ENCODE measurements around the gene COX20.
"Not testable (repeated sequence)": the region's sequence is repeated elsewhere in the genome, so short reads cannot be mapped to it uniquely, and the experiment has no call there.

Gene COX20, protein sequence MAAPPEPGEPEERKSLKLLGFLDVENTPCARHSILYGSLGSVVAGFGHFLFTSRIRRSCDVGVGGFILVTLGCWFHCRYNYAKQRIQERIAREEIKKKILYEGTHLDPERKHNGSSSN

DNA sequence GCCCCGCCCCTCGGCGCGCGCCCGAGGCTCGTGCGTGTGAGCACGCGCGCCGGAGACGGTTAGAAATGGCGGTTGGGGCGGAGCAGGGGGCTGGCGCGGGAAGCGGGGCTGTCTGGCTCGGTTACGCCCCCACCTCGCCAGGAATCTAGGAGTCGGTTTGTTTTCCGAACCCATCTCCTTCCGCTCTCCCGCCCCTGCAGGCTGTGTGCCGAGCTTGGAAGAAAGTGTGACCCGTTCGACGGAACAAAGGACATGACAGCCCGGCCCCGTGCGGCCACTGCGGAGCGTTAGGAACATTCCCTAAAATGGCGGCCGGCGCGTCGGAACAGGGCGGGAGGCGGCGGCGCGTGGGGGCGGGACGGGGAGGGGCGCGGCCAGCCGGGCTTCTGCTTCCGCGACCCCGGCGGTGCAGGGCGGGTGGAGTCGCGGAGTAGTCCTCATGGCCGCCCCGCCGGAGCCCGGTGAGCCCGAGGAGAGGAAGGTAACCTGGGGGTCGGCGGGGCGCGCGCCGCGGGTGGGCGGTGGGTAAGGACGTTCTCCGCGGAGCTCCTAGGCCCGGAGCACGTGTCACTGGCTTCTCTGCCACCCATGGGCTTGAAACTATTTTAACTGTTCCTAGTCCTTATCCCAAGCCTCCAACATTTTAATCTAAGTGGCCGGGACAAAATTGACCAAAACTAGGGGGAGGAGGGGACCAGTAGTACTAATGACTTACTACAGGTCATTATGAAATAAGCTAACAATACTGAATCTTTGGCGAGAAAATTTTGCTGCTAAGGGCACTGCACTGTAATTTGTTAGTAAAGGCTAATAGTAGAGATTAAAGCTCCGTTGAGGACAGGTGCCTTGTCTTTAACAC, at the start of gene COX20:
Gene COX20 (plus strand): TSS at position 383 of the 859 bp plus-strand sequence. CDS start 57 bp downstream, at position 440.
- peaks cover 10% of the 10 kb centered on the region for H3K4me1 ChIP-seq (ENCODE audit: control insufficient read depth, insufficient read depth, low read length)

DNA sequence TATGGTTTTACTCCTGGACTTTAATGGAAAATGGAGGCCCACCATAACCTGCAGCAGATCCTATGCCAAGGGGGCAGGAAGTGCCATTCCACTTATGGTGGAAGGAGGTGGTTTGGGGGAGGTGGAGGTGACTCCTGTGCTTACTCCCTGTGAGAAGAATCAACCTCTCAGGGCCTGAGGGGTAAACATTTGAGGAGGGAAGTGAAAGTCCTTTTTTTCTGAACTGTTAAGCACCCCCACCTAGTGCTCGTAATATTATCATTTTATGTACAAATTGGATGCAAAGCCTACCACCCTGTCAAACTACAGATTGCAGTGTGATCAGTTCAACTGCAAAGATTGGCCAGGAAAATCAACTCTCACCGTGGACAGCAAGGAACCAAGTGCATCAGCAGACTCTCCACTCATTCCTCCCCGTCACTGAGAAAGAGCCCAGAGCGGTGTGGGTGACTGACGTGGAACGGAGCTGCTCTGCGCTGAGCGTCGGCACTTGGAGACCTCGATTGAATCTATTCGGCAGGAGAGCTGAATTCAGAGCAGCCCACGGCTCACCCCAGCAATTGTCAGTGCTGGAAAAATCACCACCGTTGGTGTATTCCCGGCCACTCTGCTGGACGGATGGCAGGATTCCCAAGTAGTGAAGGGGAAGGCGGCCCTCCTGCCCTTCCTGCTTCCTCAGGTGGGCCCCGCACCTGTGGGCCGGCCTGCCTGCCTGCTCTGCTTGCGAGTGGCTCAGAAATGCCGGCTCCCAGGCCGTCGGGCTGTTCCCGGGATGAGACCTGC, 46.8 kb upstream of the COX20 start:
- H3K4me1 ChIP-seq (ENCODE audit: control insufficient read depth, insufficient read depth, low read length), result no peaks in the 10 kb centered on the region
- no peaks in the 10 kb centered on the region for H3K9me3 ChIP-seq (ENCODE audit: control insufficient read depth, low read length)
- H3K36me3 ChIP-seq (ENCODE audit: control insufficient read depth, insufficient read depth, low read length), result no peaks in the 10 kb centered on the region
- H3K27me3 ChIP-seq (ENCODE audit: control insufficient read depth, insufficient read depth, low read length), result peaks cover 5% of the 10 kb centered on the region
- H3K4me3 ChIP-seq (ENCODE audit: low read length), result no peak overlapping the region
- H3K9ac ChIP-seq (ENCODE audit: low read length), result no peak overlapping the region

More for the DNA sequence above, at the start of gene COX20:
- H3K27me3 ChIP-seq (ENCODE audit: control insufficient read depth, insufficient read depth, low read length), result no peaks in the 10 kb centered on the region
- peak within 1 kb of the TSS; percentile 95 for H3K9ac ChIP-seq (ENCODE audit: low read length)
- H3K4me3 ChIP-seq (ENCODE audit: low read length), result peak within 1 kb of the TSS; percentile 78
- H3K36me3 ChIP-seq (ENCODE audit: control insufficient read depth, insufficient read depth, low read length), result no peaks in the 10 kb centered on the region
- H3K9me3 ChIP-seq (ENCODE audit: control insufficient read depth, low read length), result no peaks in the 10 kb centered on the region

DNA sequence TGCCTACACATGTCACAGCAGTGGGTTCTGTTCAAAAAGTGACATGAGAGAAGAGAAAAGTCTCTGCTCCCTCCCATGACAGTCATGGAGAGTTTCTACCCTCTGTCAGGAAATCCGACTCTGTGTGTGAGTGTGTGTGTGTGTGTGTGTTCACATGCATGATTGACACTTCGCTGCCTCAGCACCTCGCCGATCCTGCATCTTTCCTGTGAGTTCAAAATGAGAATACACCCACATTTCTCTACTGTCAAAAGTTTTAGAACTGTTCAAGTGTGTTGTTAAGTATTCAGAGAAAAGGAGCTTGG, 46.2 kb upstream of the COX20 start:
- H3K36me3 ChIP-seq (ENCODE audit: control insufficient read depth, insufficient read depth, low read length), result no peaks in the 10 kb centered on the region
- no peaks in the 10 kb centered on the region for H3K4me1 ChIP-seq (ENCODE audit: control insufficient read depth, insufficient read depth, low read length)
- no peaks in the 10 kb centered on the region for H3K9me3 ChIP-seq (ENCODE audit: control insufficient read depth, low read length)
- H3K27me3 ChIP-seq (ENCODE audit: control insufficient read depth, insufficient read depth, low read length), result peaks cover 5% of the 10 kb centered on the region
- H3K9ac ChIP-seq (ENCODE audit: low read length), result no peak overlapping the region
- no peak overlapping the region for H3K4me3 ChIP-seq (ENCODE audit: low read length)

DNA sequence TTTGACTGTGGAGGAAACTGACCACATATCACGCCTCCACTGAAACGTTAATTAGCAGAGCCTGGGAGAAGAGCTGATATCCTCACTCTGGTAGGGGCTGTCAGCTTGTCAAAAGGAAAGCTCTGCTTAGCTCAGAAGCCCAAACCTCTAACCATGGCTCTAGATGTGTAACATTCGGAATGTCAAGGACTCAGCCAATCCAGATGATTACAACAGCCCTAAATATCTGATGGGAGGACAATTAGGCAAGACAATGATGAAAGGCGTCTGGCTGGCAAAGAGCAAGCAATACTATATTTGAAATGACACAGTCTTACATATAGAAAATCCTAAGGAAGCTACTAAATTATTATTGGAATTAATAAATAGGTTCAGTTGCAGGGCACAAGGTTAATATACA, 45.7 kb upstream of the COX20 start:
- Histone ChIP-seq H3K4me3 (ENCODE audit: low read length) (no peak overlapping the region), H3K9me3 (ENCODE audit: control insufficient read depth, low read length) (no peaks in the 10 kb centered on the region), H3K36me3 (ENCODE audit: control insufficient read depth, insufficient read depth, low read length) (no peaks in the 10 kb centered on the region), H3K4me1 (ENCODE audit: control insufficient read depth, insufficient read depth, low read length) (no peaks in the 10 kb centered on the region), H3K27me3 (ENCODE audit: control insufficient read depth, insufficient read depth, low read length) (peaks cover 5% of the 10 kb centered on the region), H3K9ac (ENCODE audit: low read length) (no peak overlapping the region)

DNA sequence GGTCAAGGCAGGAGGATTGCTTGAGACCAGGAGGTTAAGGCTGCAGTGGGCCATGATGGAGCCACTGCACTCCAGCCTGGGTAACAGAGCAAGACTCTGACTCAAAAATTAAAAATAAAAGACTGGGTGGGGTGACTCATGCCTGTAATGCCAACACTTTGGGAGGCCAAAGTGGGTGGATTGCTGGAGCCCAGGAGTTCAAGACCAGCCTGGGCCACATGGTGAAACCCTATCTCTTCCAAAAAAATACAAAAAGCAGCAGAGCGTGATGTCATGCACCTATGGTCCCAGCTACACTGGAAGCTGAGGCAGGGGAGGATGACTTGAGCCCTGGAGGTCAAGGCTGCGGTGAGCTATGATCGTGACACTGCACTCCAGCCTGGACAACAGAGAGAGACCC, 44.4 kb upstream of the COX20 start:
- Histone ChIP-seq H3K4me1 (ENCODE audit: control insufficient read depth, insufficient read depth, low read length) (no peaks in the 10 kb centered on the region), H3K36me3 (ENCODE audit: control insufficient read depth, insufficient read depth, low read length) (no peaks in the 10 kb centered on the region), H3K4me3 (ENCODE audit: low read length) (no peak overlapping the region), H3K9me3 (ENCODE audit: control insufficient read depth, low read length) (no peaks in the 10 kb centered on the region), H3K27me3 (ENCODE audit: control insufficient read depth, insufficient read depth, low read length) (peaks cover 5% of the 10 kb centered on the region), H3K9ac (ENCODE audit: low read length) (no peak overlapping the region)

DNA sequence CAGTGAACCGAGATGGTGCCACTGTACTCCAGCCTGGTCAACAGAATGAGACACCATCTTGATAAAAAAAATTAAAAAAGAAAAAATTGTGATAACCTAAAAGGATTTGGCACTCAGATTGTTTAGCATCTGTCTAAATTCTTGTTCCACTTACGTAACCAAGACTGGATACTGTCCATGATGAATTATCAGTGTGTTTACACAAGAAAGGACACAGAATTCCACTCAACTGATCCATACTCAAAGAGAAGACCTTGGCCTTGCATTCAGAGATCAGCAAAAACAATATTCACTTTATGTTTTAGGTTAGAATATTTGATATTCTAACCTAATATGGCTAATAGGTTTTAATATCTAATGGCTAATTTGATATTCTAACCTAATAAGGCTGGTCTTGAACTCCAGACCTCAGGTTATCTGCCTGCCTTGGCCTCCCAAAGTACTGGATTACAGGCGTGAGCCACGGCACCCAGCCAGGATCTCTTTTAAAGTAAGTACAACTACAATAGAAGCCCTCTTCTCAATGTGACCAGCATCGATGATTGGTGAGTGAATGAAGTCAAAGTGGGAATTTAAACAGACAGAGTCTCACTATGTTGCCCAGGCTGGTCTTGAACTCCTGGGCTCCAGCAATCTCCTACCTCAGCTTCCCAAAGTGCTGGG, 43.1 kb upstream of the COX20 start:
- no peaks in the 10 kb centered on the region for H3K36me3 ChIP-seq (ENCODE audit: control insufficient read depth, insufficient read depth, low read length)
- H3K27me3 ChIP-seq (ENCODE audit: control insufficient read depth, insufficient read depth, low read length), result peaks cover 5% of the 10 kb centered on the region
- H3K4me3 ChIP-seq (ENCODE audit: low read length), result no peak overlapping the region
- no peaks in the 10 kb centered on the region for H3K9me3 ChIP-seq (ENCODE audit: control insufficient read depth, low read length)
- no peak overlapping the region for H3K9ac ChIP-seq (ENCODE audit: low read length)
- no peaks in the 10 kb centered on the region for H3K4me1 ChIP-seq (ENCODE audit: control insufficient read depth, insufficient read depth, low read length)

DNA sequence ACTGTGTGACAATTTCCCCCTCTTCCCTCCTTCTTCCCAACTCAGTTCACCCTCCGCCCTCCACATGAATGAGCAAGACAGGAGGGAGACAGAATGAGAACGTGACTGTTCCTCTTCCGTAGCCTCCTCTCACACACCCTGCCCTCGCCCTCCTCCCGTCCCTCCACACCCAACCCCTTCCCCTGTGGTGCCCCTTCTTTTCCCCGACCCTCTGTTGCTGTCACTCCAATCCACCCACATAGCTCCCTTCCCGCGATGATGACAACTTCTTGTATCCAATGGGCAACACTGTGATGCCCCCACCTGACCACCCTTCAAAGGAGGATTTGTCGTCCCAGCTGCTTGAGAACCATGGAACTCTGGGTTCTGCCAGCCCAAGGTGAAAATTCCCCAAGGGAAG, 41.4 kb upstream of the COX20 start:
- no peak overlapping the region for H3K4me3 ChIP-seq (ENCODE audit: low read length)
- no peaks in the 10 kb centered on the region for H3K9me3 ChIP-seq (ENCODE audit: control insufficient read depth, low read length)
- H3K27me3 ChIP-seq (ENCODE audit: control insufficient read depth, insufficient read depth, low read length), result peaks cover 5% of the 10 kb centered on the region
- no peak overlapping the region for H3K9ac ChIP-seq (ENCODE audit: low read length)
- no peaks in the 10 kb centered on the region for H3K4me1 ChIP-seq (ENCODE audit: control insufficient read depth, insufficient read depth, low read length)
- no peaks in the 10 kb centered on the region for H3K36me3 ChIP-seq (ENCODE audit: control insufficient read depth, insufficient read depth, low read length)

DNA sequence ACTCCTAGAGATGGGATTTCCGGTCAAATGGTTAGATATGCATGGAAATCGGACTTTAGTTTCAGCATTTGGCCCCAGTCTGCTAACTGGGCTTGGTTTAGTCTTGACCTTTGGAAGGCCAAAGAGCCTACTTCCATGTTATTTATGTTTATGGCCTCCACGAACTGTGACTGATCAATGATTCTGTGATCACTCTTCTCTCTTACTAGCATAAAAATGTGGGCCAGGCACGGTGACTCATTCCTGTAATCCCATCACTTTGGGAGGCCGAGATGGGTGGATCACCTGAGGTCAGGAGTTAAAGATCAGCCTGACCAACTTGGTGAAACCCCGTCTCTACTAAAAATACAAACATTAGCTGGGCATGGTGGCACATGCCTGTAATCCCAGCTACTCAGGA, 40.9 kb upstream of the COX20 start:
- not testable (repeated sequence) for H3K9me3 ChIP-seq (ENCODE audit: control insufficient read depth, low read length); H3K4me1 ChIP-seq (ENCODE audit: control insufficient read depth, insufficient read depth, low read length); H3K4me3 ChIP-seq (ENCODE audit: low read length); H3K36me3 ChIP-seq (ENCODE audit: control insufficient read depth, insufficient read depth, low read length); H3K27me3 ChIP-seq (ENCODE audit: control insufficient read depth, insufficient read depth, low read length); H3K9ac ChIP-seq (ENCODE audit: low read length)

DNA sequence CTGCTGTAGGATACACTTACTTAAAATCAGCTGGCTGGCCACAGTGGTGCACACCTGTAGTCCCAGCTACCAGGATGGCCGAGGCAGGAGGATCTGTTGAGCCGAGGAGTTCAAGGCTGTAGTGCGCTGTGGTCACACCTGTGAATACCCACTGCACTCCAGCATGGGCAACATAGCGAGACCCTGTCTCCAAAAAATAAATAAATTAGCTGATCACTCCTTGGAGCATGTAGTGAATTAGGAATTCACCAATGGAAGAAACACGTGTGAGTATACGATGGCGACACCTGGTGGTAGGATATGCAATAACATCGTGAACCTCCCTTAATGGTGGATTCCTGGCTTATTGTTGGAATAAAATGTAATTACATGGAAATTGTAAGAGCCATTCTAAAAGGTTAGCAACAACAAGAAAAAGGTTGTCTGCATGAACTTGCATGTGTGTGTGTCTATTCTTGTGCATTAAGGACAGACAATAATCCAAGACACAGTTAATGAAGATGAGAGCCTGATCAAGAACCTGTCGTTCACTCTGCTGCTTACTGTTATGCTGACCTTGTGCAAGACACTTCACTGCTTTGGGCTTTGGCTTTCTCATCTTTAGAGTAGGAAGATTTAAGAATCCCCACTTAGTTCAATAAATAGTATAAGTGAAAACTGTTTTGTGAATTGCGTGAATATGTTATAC, 38.6 kb upstream of the COX20 start:
- Histone ChIP-seq H3K27me3 (ENCODE audit: control insufficient read depth, insufficient read depth, low read length) (no peaks in the 10 kb centered on the region), H3K4me3 (ENCODE audit: low read length) (no peak overlapping the region), H3K4me1 (ENCODE audit: control insufficient read depth, insufficient read depth, low read length) (no peaks in the 10 kb centered on the region), H3K9me3 (ENCODE audit: control insufficient read depth, low read length) (no peaks in the 10 kb centered on the region), H3K36me3 (ENCODE audit: control insufficient read depth, insufficient read depth, low read length) (no peaks in the 10 kb centered on the region), H3K9ac (ENCODE audit: low read length) (no peak overlapping the region)

DNA sequence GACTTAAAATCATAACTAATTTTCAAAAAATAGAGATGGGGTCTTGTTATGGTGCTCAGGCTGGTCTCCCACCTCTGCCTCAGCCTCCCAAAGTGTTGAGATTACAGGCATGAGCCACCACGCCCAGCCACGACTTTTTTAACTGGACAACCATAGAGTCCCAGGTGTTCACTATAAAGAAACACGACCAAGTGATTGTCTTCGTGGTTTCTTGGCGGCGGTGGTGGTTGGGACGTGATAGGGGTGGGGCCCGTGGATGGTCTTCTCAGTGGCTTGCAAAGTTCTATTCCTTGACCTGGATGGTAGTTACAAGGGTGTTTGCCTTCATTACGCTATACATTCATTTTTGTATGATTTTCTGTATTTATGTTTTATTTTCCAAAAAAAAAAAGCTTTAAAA, 34.6 kb upstream of the COX20 start:
- H3K4me3 ChIP-seq (ENCODE audit: low read length), result no peak overlapping the region
- H3K9ac ChIP-seq (ENCODE audit: low read length), result no peak overlapping the region
- no peaks in the 10 kb centered on the region for H3K36me3 ChIP-seq (ENCODE audit: control insufficient read depth, insufficient read depth, low read length)
- H3K9me3 ChIP-seq (ENCODE audit: control insufficient read depth, low read length), result no peaks in the 10 kb centered on the region
- no peaks in the 10 kb centered on the region for H3K4me1 ChIP-seq (ENCODE audit: control insufficient read depth, insufficient read depth, low read length)
- no peaks in the 10 kb centered on the region for H3K27me3 ChIP-seq (ENCODE audit: control insufficient read depth, insufficient read depth, low read length)

DNA sequence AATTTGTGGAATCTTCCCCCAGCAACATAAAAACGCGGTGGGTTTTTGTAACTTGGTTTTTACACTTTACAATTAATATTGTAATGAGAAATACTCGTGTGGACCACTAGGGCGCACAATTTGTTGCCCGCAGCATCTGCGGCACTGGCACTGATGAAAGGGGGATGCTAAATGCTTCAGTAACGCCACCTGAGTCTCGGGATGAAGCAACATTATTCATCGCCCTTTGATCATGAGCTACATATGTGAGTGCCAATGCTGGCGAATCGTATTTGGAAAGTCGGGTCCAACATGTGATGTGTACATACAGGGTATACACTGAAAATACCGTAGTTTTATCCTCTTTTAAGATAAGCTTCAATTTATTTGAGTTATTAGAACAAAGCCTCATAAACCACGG, 34.2 kb upstream of the COX20 start:
- H3K9ac ChIP-seq (ENCODE audit: low read length), result no peak overlapping the region
- H3K36me3 ChIP-seq (ENCODE audit: control insufficient read depth, insufficient read depth, low read length), result no peaks in the 10 kb centered on the region
- no peaks in the 10 kb centered on the region for H3K9me3 ChIP-seq (ENCODE audit: control insufficient read depth, low read length)

More for the DNA sequence above, 34.2 kb upstream of the COX20 start:
- H3K27me3 ChIP-seq (ENCODE audit: control insufficient read depth, insufficient read depth, low read length), result no peaks in the 10 kb centered on the region
- no peaks in the 10 kb centered on the region for H3K4me1 ChIP-seq (ENCODE audit: control insufficient read depth, insufficient read depth, low read length)
- H3K4me3 ChIP-seq (ENCODE audit: low read length), result no peak overlapping the region

Data from mucosa of stomach (tissue), 1 donor.